Activated naive CD4-positive, alpha-beta T cell treated with anti-CD3 and anti-CD28 coated beads, Interleukin-2, amount 50 U/mL, for 24 hours (primary cell): ENCODE results near the gene SH3RF3.
"Not testable (repeated sequence)": the region's sequence is repeated elsewhere in the genome, so short reads cannot be mapped to it uniquely, and the experiment has no call there.

Source experiments
- H3K27ac Mint-ChIP-seq: one replicate; pipeline ENCODE4 v1.8.0; 2021; ENCODE audit warnings: mild to moderate bottlenecking, mixed read lengths
- H3K27me3 Mint-ChIP-seq: one replicate; pipeline ENCODE4 v1.8.0; 2021; ENCODE audit warnings: mixed read lengths
- H3K36me3 Mint-ChIP-seq: one replicate; pipeline ENCODE4 v1.8.0; 2021; ENCODE audit warnings: mixed read lengths
- H3K4me1 Mint-ChIP-seq: one replicate; pipeline ENCODE4 v1.8.0; 2021; ENCODE audit warnings: mixed read lengths
- H3K4me3 Mint-ChIP-seq: one replicate; pipeline ENCODE4 v1.8.0; 2021; ENCODE audit warnings: mild to moderate bottlenecking, mixed read lengths
- H3K9me3 Mint-ChIP-seq: one replicate; pipeline ENCODE4 v1.8.0; 2021; ENCODE audit warnings: mixed read lengths

The SH3RF3 gene

GRCh38 chr2:109157563-109158105 is 28.6 kb downstream of the SH3RF3 start:
- Mint-ChIP-seq H3K27me3 (no peaks in the 10 kb centered on the region), H3K27ac (no peak overlapping the region), H3K4me3 (no peak overlapping the region), H3K36me3 (no peaks in the 10 kb centered on the region), H3K4me1 (peaks cover 38% of the 10 kb centered on the region), H3K9me3 (no peaks in the 10 kb centered on the region)

- H3K36me3 Mint-ChIP-seq = no peaks in the 10 kb centered on the region
- no peak overlapping the region for H3K4me3 Mint-ChIP-seq
- no peaks in the 10 kb centered on the region for H3K9me3 Mint-ChIP-seq
- no peaks in the 10 kb centered on the region for H3K27me3 Mint-ChIP-seq
- peaks cover 38% of the 10 kb centered on the region for H3K4me1 Mint-ChIP-seq
- no peak overlapping the region for H3K27ac Mint-ChIP-seq
These were observed 29.2 kb downstream of the SH3RF3 start for GRCh38 chr2:109158237-109158636.

GRCh38 chr2:109159096-109159495 is 30.1 kb downstream of the SH3RF3 start:
- Mint-ChIP-seq H3K27me3 (no peaks in the 10 kb centered on the region), H3K36me3 (no peaks in the 10 kb centered on the region), H3K9me3 (no peaks in the 10 kb centered on the region), H3K27ac (no peak overlapping the region), H3K4me3 (no peak overlapping the region), H3K4me1 (peaks cover 44% of the 10 kb centered on the region)

- Mint-ChIP-seq H3K27me3 (no peaks in the 10 kb centered on the region), H3K27ac (no peak overlapping the region), H3K4me1 (peaks cover 34% of the 10 kb centered on the region), H3K4me3 (no peak overlapping the region), H3K36me3 (no peaks in the 10 kb centered on the region), H3K9me3 (no peaks in the 10 kb centered on the region)
These were observed 31.9 kb downstream of the SH3RF3 start for GRCh38 chr2:109160714-109161440.

- H3K9me3 Mint-ChIP-seq, H3K27me3 Mint-ChIP-seq, H3K27ac Mint-ChIP-seq, H3K4me3 Mint-ChIP-seq, H3K36me3 Mint-ChIP-seq: not testable (repeated sequence)
- peaks cover 28% of the 10 kb centered on the region for H3K4me1 Mint-ChIP-seq
These were observed 33.4 kb downstream of the SH3RF3 start for GRCh38 chr2:109162367-109162766.

- no peaks in the 10 kb centered on the region for H3K9me3 Mint-ChIP-seq
- H3K27ac Mint-ChIP-seq = no peak overlapping the region
- H3K4me1 Mint-ChIP-seq = peaks cover 27% of the 10 kb centered on the region
- H3K27me3 Mint-ChIP-seq = no peaks in the 10 kb centered on the region
- H3K4me3 Mint-ChIP-seq = no peak overlapping the region
- no peaks in the 10 kb centered on the region for H3K36me3 Mint-ChIP-seq
These were observed 34.0 kb downstream of the SH3RF3 start for GRCh38 chr2:109162999-109163398.

- Mint-ChIP-seq H3K27me3 (no peaks in the 10 kb centered on the region), H3K4me1 (peaks cover 28% of the 10 kb centered on the region), H3K27ac (no peak overlapping the region), H3K9me3 (no peaks in the 10 kb centered on the region), H3K36me3 (peaks cover 2% of the 10 kb centered on the region), H3K4me3 (no peak overlapping the region)
These were observed 35.3 kb downstream of the SH3RF3 start for GRCh38 chr2:109164311-109164710.

- Mint-ChIP-seq H3K36me3 (peaks cover 2% of the 10 kb centered on the region), H3K4me1 (peaks cover 31% of the 10 kb centered on the region), H3K4me3 (no peak overlapping the region), H3K27ac (no peak overlapping the region), H3K27me3 (no peaks in the 10 kb centered on the region), H3K9me3 (no peaks in the 10 kb centered on the region)
These were observed 35.8 kb downstream of the SH3RF3 start for GRCh38 chr2:109164739-109165221.

- H3K4me1 Mint-ChIP-seq = peaks cover 24% of the 10 kb centered on the region
- no peak overlapping the region for H3K27ac Mint-ChIP-seq
- no peaks in the 10 kb centered on the region for H3K9me3 Mint-ChIP-seq
- peaks cover 2% of the 10 kb centered on the region for H3K36me3 Mint-ChIP-seq
- no peak overlapping the region for H3K4me3 Mint-ChIP-seq
- H3K27me3 Mint-ChIP-seq = no peaks in the 10 kb centered on the region
These were observed 37.8 kb downstream of the SH3RF3 start for GRCh38 chr2:109166811-109167210.

GRCh38 chr2:109168086-109168485 is 39.1 kb downstream of the SH3RF3 start:
- no peak overlapping the region for H3K27ac Mint-ChIP-seq
- H3K27me3 Mint-ChIP-seq = no peaks in the 10 kb centered on the region
- H3K36me3 Mint-ChIP-seq = peaks cover 2% of the 10 kb centered on the region
- no peak overlapping the region for H3K4me3 Mint-ChIP-seq
- H3K9me3 Mint-ChIP-seq = no peaks in the 10 kb centered on the region
- H3K4me1 Mint-ChIP-seq = peaks cover 34% of the 10 kb centered on the region

GRCh38 chr2:109168716-109169115 is 39.7 kb downstream of the SH3RF3 start:
- no peak overlapping the region for H3K27ac Mint-ChIP-seq

GRCh38 chr2:109170645-109171044 is 41.6 kb downstream of the SH3RF3 start:
- H3K36me3 Mint-ChIP-seq = peaks cover 3% of the 10 kb centered on the region
- H3K9me3 Mint-ChIP-seq = no peaks in the 10 kb centered on the region
- H3K4me3 Mint-ChIP-seq = no peak overlapping the region
- peaks cover 45% of the 10 kb centered on the region for H3K4me1 Mint-ChIP-seq
- H3K27ac Mint-ChIP-seq = no peak overlapping the region
- no peaks in the 10 kb centered on the region for H3K27me3 Mint-ChIP-seq

More at GRCh38 chr2:109168716-109169115, 39.7 kb downstream of the SH3RF3 start:
- Mint-ChIP-seq H3K27me3 (no peaks in the 10 kb centered on the region), H3K4me3 (no peak overlapping the region), H3K4me1 (peaks cover 37% of the 10 kb centered on the region), H3K9me3 (no peaks in the 10 kb centered on the region), H3K36me3 (peaks cover 2% of the 10 kb centered on the region)

GRCh38 chr2:109171444-109172334 is 42.7 kb downstream of the SH3RF3 start:
- Mint-ChIP-seq H3K36me3 (peaks cover 5% of the 10 kb centered on the region), H3K27me3 (no peaks in the 10 kb centered on the region), H3K4me1 (peaks cover 48% of the 10 kb centered on the region), H3K4me3 (no peak overlapping the region), H3K9me3 (no peaks in the 10 kb centered on the region), H3K27ac (no peak overlapping the region)

- H3K36me3 Mint-ChIP-seq = peaks cover 5% of the 10 kb centered on the region
- H3K4me1 Mint-ChIP-seq = peaks cover 52% of the 10 kb centered on the region
- H3K9me3 Mint-ChIP-seq = no peaks in the 10 kb centered on the region
- H3K27ac Mint-ChIP-seq = no peak overlapping the region
- no peaks in the 10 kb centered on the region for H3K27me3 Mint-ChIP-seq
- no peak overlapping the region for H3K4me3 Mint-ChIP-seq
These were observed 43.6 kb downstream of the SH3RF3 start for GRCh38 chr2:109172556-109173105.

GRCh38 chr2:109173311-109174171 is 44.5 kb downstream of the SH3RF3 start:
- peak overlapping the region; percentile 30 for H3K27ac Mint-ChIP-seq
- no peaks in the 10 kb centered on the region for H3K9me3 Mint-ChIP-seq
- peaks cover 4% of the 10 kb centered on the region for H3K36me3 Mint-ChIP-seq
- peaks cover 51% of the 10 kb centered on the region for H3K4me1 Mint-ChIP-seq
- no peaks in the 10 kb centered on the region for H3K27me3 Mint-ChIP-seq
- peak overlapping the region; percentile 23 for H3K4me3 Mint-ChIP-seq
